IPS DF 6.9 (cell line): ENCODE measurements around the gene CGNL1.

Source experiments
- DNase-seq: peaks from one replicate; pipeline ENCODE4 v3.0.0-alpha.2; 2013; ENCODE audit warnings: low read depth, low spot score
- H3K27ac ChIP-seq: one replicate; pipeline ENCODE4 v1.5.1; 2013; ENCODE audit warnings: low read length, control low read depth
- H3K27me3 ChIP-seq: 2 replicates; pipeline ENCODE4 v1.6.1; 2013; ENCODE audit warnings: mild to moderate bottlenecking, low read length; ENCODE audit not compliant: control insufficient read depth, insufficient read depth
- H3K36me3 ChIP-seq: 2 replicates; pipeline ENCODE4 v1.6.1; 2013; ENCODE audit warnings: low read length; ENCODE audit not compliant: control insufficient read depth, insufficient read depth
- H3K4me1 ChIP-seq: 2 replicates; pipeline ENCODE4 v1.6.1; 2013; ENCODE audit warnings: low read length; ENCODE audit not compliant: control insufficient read depth, insufficient read depth
- H3K4me3 ChIP-seq: 2 replicates; pipeline ENCODE4 v1.5.1; 2013; ENCODE audit warnings: mild to moderate bottlenecking, low read length
- H3K9me3 ChIP-seq: 2 replicates; pipeline ENCODE4 v1.6.1; 2013; ENCODE audit warnings: low read length, inconsistent platforms; ENCODE audit not compliant: control insufficient read depth, insufficient read depth
- WGBS: extraction: QIAGEN DNeasy Blood & Tissue Kit; methylation state at CpG from one replicate; pipeline ENCODE4 v1.1.7; 2013; ENCODE audit warnings: mixed read lengths, missing lambda C conversion rate; ENCODE audit not compliant: insufficient read length, insufficient coverage; 5-methylcytosine and 5-hydroxymethylcytosine counted together

Gene CGNL1

DNA sequence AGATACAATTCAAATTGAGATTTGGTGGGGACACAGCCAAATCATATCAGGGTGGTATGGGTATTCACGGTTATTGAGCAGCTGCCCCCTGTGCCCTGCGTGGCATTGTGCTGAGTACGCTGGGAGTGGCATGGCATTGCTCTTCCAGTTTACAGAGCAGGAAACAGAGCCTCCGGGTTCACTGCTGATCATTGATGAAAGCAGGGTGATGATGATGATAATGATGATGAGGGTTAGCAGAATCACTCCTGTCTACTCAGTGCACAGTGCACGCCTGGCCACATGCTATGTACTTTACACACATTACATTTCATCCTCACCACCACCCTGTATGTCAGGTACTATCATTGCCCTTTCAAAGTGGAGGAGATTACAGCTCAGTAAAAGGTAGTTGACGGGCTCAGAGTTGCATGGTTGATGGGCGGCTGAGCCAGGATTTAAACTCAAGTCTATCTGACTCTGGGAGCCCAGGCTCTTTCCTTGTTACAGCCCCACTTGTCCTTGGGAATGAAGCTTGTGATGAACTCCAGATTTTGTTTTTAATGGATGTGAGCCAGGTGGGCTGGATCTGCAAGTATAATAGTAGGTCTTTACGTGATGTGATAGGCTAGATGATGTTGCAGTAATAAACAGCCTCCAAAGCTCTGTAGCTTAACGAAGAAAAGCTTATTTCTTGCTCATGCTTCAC lies 127.8 kb downstream of the CGNL1 start:
- no peaks in the 10 kb centered on the region for H3K36me3 ChIP-seq
- peaks cover 2% of the 10 kb centered on the region; the same call in 1 of the 2 replicates for H3K4me1 ChIP-seq
- H3K27me3 ChIP-seq = no peaks in the 10 kb centered on the region
- no peak overlapping the region for H3K27ac ChIP-seq
- no peak overlapping the region for H3K4me3 ChIP-seq
- WGBS = no CpG with 5 or more reads among the region's 9 CpGs
- H3K9me3 ChIP-seq = no peaks in the 10 kb centered on the region
- no peak for DNase-seq

- no peak for DNase-seq
- Histone ChIP-seq H3K4me3 (no peak overlapping the region), H3K27ac (no peak overlapping the region), H3K36me3 (no peaks in the 10 kb centered on the region), H3K9me3 (no peaks in the 10 kb centered on the region), H3K27me3 (no peaks in the 10 kb centered on the region), H3K4me1 (peaks cover 2% of the 10 kb centered on the region; the same call in 1 of the 2 replicates)
- no CpG with 5 or more reads among the region's 1 CpG for WGBS
These were observed 128.3 kb downstream of the CGNL1 start for GRCh38 chr15:57504599-57504940.

- Histone ChIP-seq H3K27me3 (no peaks in the 10 kb centered on the region), H3K4me1 (peaks cover 2% of the 10 kb centered on the region; the same call in 1 of the 2 replicates), H3K27ac (no peak overlapping the region), H3K4me3 (no peak overlapping the region), H3K36me3 (no peaks in the 10 kb centered on the region), H3K9me3 (no peaks in the 10 kb centered on the region)
- no CpG with 5 or more reads among the region's 10 CpGs for WGBS
- no peak for DNase-seq
These were observed 128.9 kb downstream of the CGNL1 start for GRCh38 chr15:57505056-57505715.

DNA sequence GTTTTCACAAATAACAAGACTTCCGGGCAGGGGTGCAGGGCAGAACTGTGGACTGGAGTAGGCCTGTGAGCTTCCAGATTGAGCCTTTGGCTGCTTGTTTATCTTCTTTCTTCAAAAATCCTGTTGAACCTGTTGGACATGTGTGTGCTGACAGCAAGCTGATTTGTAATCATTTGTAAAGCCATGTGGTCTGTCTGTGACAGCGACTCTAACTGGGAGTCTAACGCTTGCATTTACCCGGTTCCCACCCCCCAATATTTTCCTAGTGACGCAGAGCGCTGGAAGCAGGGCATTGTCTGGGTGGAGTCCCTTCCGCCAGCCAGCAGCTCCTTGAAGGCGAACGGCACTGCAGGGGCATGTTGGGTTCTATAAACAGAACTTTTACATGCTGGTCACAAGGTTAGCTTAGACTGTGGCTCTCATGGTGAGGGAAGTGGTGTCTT lies 129.7 kb downstream of the CGNL1 start:
- Histone ChIP-seq H3K27me3 (no peaks in the 10 kb centered on the region), H3K36me3 (no peaks in the 10 kb centered on the region), H3K9me3 (no peaks in the 10 kb centered on the region), H3K4me1 (peaks cover 2% of the 10 kb centered on the region; the same call in 1 of the 2 replicates), H3K4me3 (no peak overlapping the region), H3K27ac (no peak overlapping the region)
- no CpG with 5 or more reads among the region's 9 CpGs for WGBS
- no peak for DNase-seq

- Histone ChIP-seq H3K27me3 (no peaks in the 10 kb centered on the region), H3K4me3 (no peak overlapping the region), H3K9me3 (no peaks in the 10 kb centered on the region), H3K36me3 (no peaks in the 10 kb centered on the region), H3K4me1 (peaks cover 2% of the 10 kb centered on the region; the same call in 1 of the 2 replicates), H3K27ac (no peak overlapping the region)
- no CpG with 5 or more reads among the region's 2 CpGs for WGBS
- DNase-seq = no peak
These were observed 130.1 kb downstream of the CGNL1 start for GRCh38 chr15:57506422-57506821.

DNA sequence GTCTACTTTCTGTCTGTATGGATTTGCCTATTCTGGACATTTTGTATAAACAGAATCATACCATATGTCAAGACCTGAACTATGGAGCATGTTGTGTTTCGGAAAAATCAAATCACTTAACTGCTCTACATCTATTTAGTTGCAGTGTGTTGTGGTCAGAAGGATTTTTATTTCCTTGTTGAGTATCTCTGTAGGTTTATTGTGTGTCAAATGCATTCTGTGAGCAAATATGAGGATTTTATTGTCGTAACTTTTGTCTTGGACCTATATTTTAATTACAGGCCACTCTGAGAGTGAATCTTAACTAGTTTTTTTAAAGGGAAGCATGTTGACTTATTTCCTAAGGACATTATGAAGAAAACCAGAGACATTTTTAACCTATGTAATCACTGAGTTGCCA lies 130.8 kb downstream of the CGNL1 start:
- no peak for DNase-seq

DNA sequence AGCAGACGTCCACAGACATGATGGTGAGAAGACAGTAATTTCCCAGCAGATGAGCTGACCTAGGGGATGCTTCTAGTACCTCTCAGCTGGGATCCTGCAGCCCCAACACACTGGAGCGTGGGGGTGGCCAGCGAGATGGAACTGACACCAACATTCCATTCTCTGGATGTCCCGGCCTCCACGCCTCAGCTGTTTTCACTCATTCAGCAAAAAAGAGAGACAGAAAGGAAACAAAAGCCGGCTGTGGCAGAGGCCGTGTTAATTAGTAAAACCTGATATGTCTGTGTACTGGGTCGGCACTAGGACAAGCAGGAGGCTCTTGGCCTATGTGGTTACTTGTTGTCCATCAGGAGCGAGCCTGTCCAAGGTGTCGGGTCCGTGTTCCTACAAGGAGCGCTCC lies 132.8 kb downstream of the CGNL1 start:
- no peaks in the 10 kb centered on the region for H3K9me3 ChIP-seq
- no peaks in the 10 kb centered on the region for H3K36me3 ChIP-seq
- H3K4me1 ChIP-seq = 0 out of 2 replicates have a peak, but pooled peaks cover 2% of the 10 kb centered on the region
- no peak overlapping the region for H3K4me3 ChIP-seq
- no peak overlapping the region for H3K27ac ChIP-seq
- no CpG with 5 or more reads among the region's 12 CpGs for WGBS
- DNase-seq = no peak
- no peaks in the 10 kb centered on the region for H3K27me3 ChIP-seq

More for the DNA sequence above, 130.8 kb downstream of the CGNL1 start:
- no peaks in the 10 kb centered on the region for H3K27me3 ChIP-seq
- H3K4me1 ChIP-seq = peaks cover 2% of the 10 kb centered on the region; the same call in 1 of the 2 replicates
- no peak overlapping the region for H3K27ac ChIP-seq
- no peaks in the 10 kb centered on the region for H3K36me3 ChIP-seq
- WGBS = no CpG with 5 or more reads among the region's 2 CpGs
- no peaks in the 10 kb centered on the region for H3K9me3 ChIP-seq
- no peak overlapping the region for H3K4me3 ChIP-seq

DNA sequence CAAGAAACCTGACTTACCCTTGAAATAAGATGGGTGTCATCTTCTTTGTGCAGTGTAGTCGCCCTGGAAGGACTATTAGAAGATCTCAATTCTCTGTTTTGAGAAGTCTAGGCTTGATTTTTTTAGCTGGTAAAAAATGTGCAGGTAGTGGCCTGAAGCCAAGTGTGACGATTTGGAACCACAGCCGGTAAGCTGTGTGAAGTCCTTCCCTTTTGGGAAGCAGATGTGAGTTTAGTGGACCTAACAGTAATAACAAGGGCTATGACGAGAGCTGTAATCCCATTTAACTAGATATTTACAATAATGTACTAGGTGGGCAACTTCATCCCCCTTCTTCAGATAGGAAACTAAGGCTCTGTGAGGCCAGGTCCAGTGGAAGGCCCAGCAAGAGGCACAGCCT lies 133.7 kb downstream of the CGNL1 start:
- no peak for DNase-seq
- Histone ChIP-seq H3K4me1 (0 out of 2 replicates have a peak, but pooled peaks cover 2% of the 10 kb centered on the region), H3K27me3 (no peaks in the 10 kb centered on the region), H3K36me3 (no peaks in the 10 kb centered on the region), H3K27ac (no peak overlapping the region), H3K4me3 (no peak overlapping the region), H3K9me3 (no peaks in the 10 kb centered on the region)
- WGBS = no CpG with 5 or more reads among the region's 4 CpGs

- Histone ChIP-seq H3K36me3 (no peaks in the 10 kb centered on the region), H3K4me1 (0 out of 2 replicates have a peak, but pooled peaks cover 2% of the 10 kb centered on the region), H3K4me3 (no peak overlapping the region), H3K27ac (no peak overlapping the region), H3K27me3 (no peaks in the 10 kb centered on the region), H3K9me3 (no peaks in the 10 kb centered on the region)
- DNase-seq = no peak
- WGBS = no CpG with 5 or more reads among the region's 9 CpGs
These were observed 134.3 kb downstream of the CGNL1 start for GRCh38 chr15:57510647-57511046.

GRCh38 chr15:57516327-57517029 lies 140.2 kb downstream of the CGNL1 start:
- no CpG with 5 or more reads among the region's 22 CpGs for WGBS
- no peak overlapping the region for H3K4me3 ChIP-seq
- no peaks in the 10 kb centered on the region for H3K4me1 ChIP-seq
- no peak for DNase-seq
- H3K27ac ChIP-seq = no peak overlapping the region
- no peaks in the 10 kb centered on the region for H3K9me3 ChIP-seq
- no peaks in the 10 kb centered on the region for H3K27me3 ChIP-seq
- H3K36me3 ChIP-seq = no peaks in the 10 kb centered on the region; the same call in 1 of the 2 replicates
